A549 (cell line): ENCODE data around the gene IRF8. TPM values are rescaled to one million over a fixed set of nuclear protein-coding genes. Genes with fewer than 3 reads are reported as not detected.

ENCODE experiments used
- ATAC-seq, 2 experiments: fragments of 200-7000 bp in 1 of 2; fragments of >200 bp in 1 of 2; cut with Nextera tagmentation in 1 of 2; cut with Tn5 transposase in 1 of 2; 3 replicates each; pipeline versions ENCODE4 v1.8.0 to v1.9.1; 2018 to 2020; ENCODE audit warnings: mild to moderate bottlenecking in 1 of 2, moderate library complexity in 1 of 2
- CTCF ChIA-PET: fragments of 300-600 bp; sonication (Branson Sonifier 250); formaldehyde crosslinking; extraction: SDS; loops from one replicate; lab custom pipeline; 2021; ENCODE audit warnings: antibody characterized with exemption, inconsistent platforms; lab: Yijun Ruan, JAX
- POLR2A ChIA-PET: fragments of 350-600 bp; formaldehyde crosslinking; extraction: SDS; loops from one replicate; lab custom pipeline; 2021; ENCODE audit warnings: antibody characterized with exemption, inconsistent platforms; lab: Yijun Ruan, JAX
- DNase-seq, 2 experiments: peaks; one replicate each; pipeline versions ENCODE4 v3.0.0 to v3.0.0-alpha.2; 2011 to 2016; ENCODE audit warnings: low read depth in 1 of 2, low spot score in 1 of 2
- FAIRE-seq: peaks from 2 replicates; lab custom pipeline; 2011; peaks lifted over from hg19 to GRCh38; lab: Jason Lieb, UNC
- H3K27ac ChIP-seq, 2 experiments: fragments of >200 bp; sonication (Bioruptor Twin); formaldehyde crosslinking; 3 replicates each; pipeline ENCODE4 v1.5.1; 2016 to 2017
- H3K4me1 ChIP-seq: fragments of >200 bp; sonication (Bioruptor Twin); formaldehyde crosslinking; 3 replicates; pipeline ENCODE4 v1.6.1; 2016
- H3K4me2 ChIP-seq: fragments of >200 bp; sonication (Bioruptor Twin); formaldehyde crosslinking; 3 replicates; pipeline ENCODE4 v1.6.1; 2016
- H3K4me3 ChIP-seq: fragments of >200 bp; sonication (Bioruptor Twin); formaldehyde crosslinking; 3 replicates; pipeline ENCODE4 v1.5.1; 2016
- H3K9me3 ChIP-seq: fragments of >200 bp; sonication (Bioruptor Twin); formaldehyde crosslinking; 3 replicates; pipeline ENCODE4 v1.6.1; 2016
- BHLHE40 ChIP-seq: IDR thresholded peaks from 2 replicates; pipeline ENCODE4 v1.6.1; 2012; ENCODE audit warnings: low read depth, low read length, inconsistent platforms
- CBX2 ChIP-seq: fragments of 200-600 bp; sonication (generic); IDR thresholded peaks from 2 replicates; pipeline ENCODE4 v1.6.1; 2016; ENCODE audit warnings: low read depth, mild to moderate bottlenecking, borderline replicate concordance
- CHD2 ChIP-seq: fragments of 150-350 bp; IDR thresholded peaks from 2 replicates; pipeline ENCODE4 v1.6.1; 2014; ENCODE audit warnings: low read length; ENCODE audit not compliant: partially characterized antibody
- EP300 ChIP-seq, 2 experiments: fragments of >200 bp; sonication (Bioruptor Twin); formaldehyde crosslinking; IDR thresholded peaks; 2 replicates in 1 of 2; 3 replicates in 1 of 2; pipeline ENCODE4 v1.6.1; 2016 to 2017
- FOSL2 ChIP-seq, 2 experiments: fragments of 450-650 bp in 1 of 2; fragments of >200 bp in 1 of 2; sonication (Bioruptor Twin) in 1 of 2; formaldehyde crosslinking; IDR thresholded peaks; 2 replicates each; pipeline versions ENCODE4 v1.5.0 to v1.6.1; 2016 to 2020; ENCODE audit warnings: mild to moderate bottlenecking in 1 of 2, moderate library complexity in 1 of 2
- GATA3 ChIP-seq: IDR thresholded peaks from 2 replicates; pipeline ENCODE4 v1.6.1; 2012; ENCODE audit warnings: borderline replicate concordance
- HDAC2 ChIP-seq: fragments of 200-600 bp; sonication (generic); IDR thresholded peaks from 2 replicates; pipeline ENCODE4 v1.6.1; 2016
- HES2 ChIP-seq: fragments of >200 bp; sonication (Bioruptor Twin); formaldehyde crosslinking; IDR thresholded peaks from 2 replicates; pipeline ENCODE4 v1.6.1; 2016
- HEYL ChIP-seq: fragments of 250-450 bp; sonication (Bioruptor Pico); IDR thresholded peaks from 2 replicates; pipeline ENCODE4 v1.8.0; 2021; ENCODE audit warnings: mild to moderate bottlenecking, moderate library complexity
- JUNB ChIP-seq: fragments of >200 bp; sonication (Bioruptor Twin); formaldehyde crosslinking; IDR thresholded peaks from 2 replicates; pipeline ENCODE4 v1.6.1; 2016
- KDM1A ChIP-seq: fragments of 200-600 bp; sonication (generic); IDR thresholded peaks from 2 replicates; pipeline ENCODE4 v1.6.1; 2016; ENCODE audit warnings: low read depth, mild to moderate bottlenecking
- MAFK ChIP-seq: fragments of 450-650 bp; IDR thresholded peaks from 2 replicates; pipeline ENCODE4 v1.6.1; 2014; ENCODE audit not compliant: partially characterized antibody
- NFE2L2 ChIP-seq: fragments of 150-350 bp; conservative IDR thresholded peaks from 2 replicates; pipeline ENCODE4 v1.6.1; 2014; ENCODE audit warnings: low read length
- RAD21 ChIP-seq, 2 experiments: fragments of >200 bp in 1 of 2; sonication (Bioruptor Twin) in 1 of 2; formaldehyde crosslinking in 1 of 2; IDR thresholded peaks in 1 of 2; conservative IDR thresholded peaks in 1 of 2; 2 replicates in 1 of 2; 3 replicates in 1 of 2; pipeline ENCODE4 v1.6.1; 2012 to 2018; ENCODE audit warnings: inconsistent platforms in 1 of 2
- RFX5 ChIP-seq: fragments of 450-650 bp; IDR thresholded peaks from 2 replicates; pipeline ENCODE4 v1.7.1; 2014; ENCODE audit warnings: antibody characterized with exemption, mild to moderate bottlenecking, moderate library complexity
- ZNF302 ChIP-seq: fragments of 250-450 bp; sonication (Bioruptor Pico); IDR thresholded peaks from 2 replicates; pipeline ENCODE4 v1.9.0; 2021; ENCODE audit warnings: inconsistent platforms, mild to moderate bottlenecking, moderate library complexity
- WGBS: methylation state at CpG from one replicate; pipeline ENCODE4 v1.1.6; 2017; ENCODE audit errors: missing lambda C conversion rate; 5-methylcytosine and 5-hydroxymethylcytosine counted together
- polyA plus RNA-seq, 4 experiments: library from polyadenylated mRNA; depleted of rRNA in 3 of 4; stranded (reverse); fragments of >200 nt; fragmentation: RNase III in 1 of 4; extraction: RNeasy Plus Mini Kit Qiagen cat#74134 plus additional on column Dnase treatment in 1 of 4; gene quantifications; 2 replicates in 3 of 4; 3 replicates in 1 of 4; pipeline ENCODE4 v1.2.3, GENCODE V29; 2011 to 2017
- TF ChIP-seq, protein P1 (sequence below): IDR thresholded peaks from 2 replicates; pipeline ENCODE4 v1.6.1; 2012
- TF ChIP-seq, protein P2 (sequence below): IDR thresholded peaks from 2 replicates; pipeline ENCODE4 v1.6.1; 2012
- TF ChIP-seq, protein P3 (sequence below): fragments of >200 bp; sonication (Bioruptor Twin); formaldehyde crosslinking; IDR thresholded peaks from 3 replicates; pipeline ENCODE4 v1.6.1; 2016

IRF8 gene
- polyA plus RNA-seq, 2 of the 4 experiments (the other 2 are of a cell fraction): 0.16 to 0.18 TPM

GRCh38 chr16:85917012-85917411 lies 18.1 kb downstream of the IRF8 start (continued):
- TF ChIP-seq, protein P1, sequence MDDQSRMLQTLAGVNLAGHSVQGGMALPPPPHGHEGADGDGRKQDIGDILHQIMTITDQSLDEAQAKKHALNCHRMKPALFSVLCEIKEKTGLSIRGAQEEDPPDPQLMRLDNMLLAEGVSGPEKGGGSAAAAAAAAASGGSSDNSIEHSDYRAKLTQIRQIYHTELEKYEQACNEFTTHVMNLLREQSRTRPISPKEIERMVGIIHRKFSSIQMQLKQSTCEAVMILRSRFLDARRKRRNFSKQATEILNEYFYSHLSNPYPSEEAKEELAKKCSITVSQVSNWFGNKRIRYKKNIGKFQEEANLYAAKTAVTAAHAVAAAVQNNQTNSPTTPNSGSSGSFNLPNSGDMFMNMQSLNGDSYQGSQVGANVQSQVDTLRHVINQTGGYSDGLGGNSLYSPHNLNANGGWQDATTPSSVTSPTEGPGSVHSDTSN: no peak
- TF ChIP-seq KDM1A (no peak), CHD2 (no peak)
- TF ChIP-seq, all 56 proteins: peak for 0

- FAIRE-seq (peak; percentile 13), ATAC-seq (no peak), DNase-seq (no peak)
- no peak overlapping the region for H3K4me3 ChIP-seq
- no peaks in the 10 kb centered on the region for H3K4me1 ChIP-seq
- POLR2A ChIA-PET: no interaction called here
- 74% methylated on average over 6 of the region's 6 CpGs for WGBS
- no peak overlapping the region for H3K27ac ChIP-seq
- no peak for TF ChIP-seq RFX5
- no peak for TF ChIP-seq FOSL2 (IDR thresholded peaks at IDR 0.05)
- TF ChIP-seq FOSL2 (CRISPR knock-in tag; IDR thresholded peaks at IDR 0.05): no peak
- no peak for TF ChIP-seq BHLHE40
- no peak for TF ChIP-seq HDAC2
- no peak for TF ChIP-seq GATA3
- no peak for TF ChIP-seq NFE2L2
- TF ChIP-seq HES2: no peak
- no peak for TF ChIP-seq JUNB
- TF ChIP-seq, all 56 proteins: peak for 0
- no peaks in the 10 kb centered on the region for H3K9me3 ChIP-seq
- H3K4me2 ChIP-seq: no peak overlapping the region
- CTCF ChIA-PET: interaction anchor here (1.3 kb wide), 2 partner anchors 10 to 26 kb away, joined by 4 to 5 read pairs; no protein-coding TSS in a partner anchor
These were observed 19.0 kb downstream of the IRF8 start for GRCh38 chr16:85917959-85918358.

- POLR2A ChIA-PET: no interaction called here
- ATAC-seq: no peak
- 83% methylated on average over 26 of the region's 30 CpGs for WGBS
- Histone ChIP-seq H3K9me3 (no peaks in the 10 kb centered on the region), H3K27ac (no peak overlapping the region), H3K4me2 (no peak overlapping the region), H3K4me3 (no peak overlapping the region)
- TF ChIP-seq ZNF302 (no peak), EP300 (IDR thresholded peaks at IDR 0.05) (no peak), HEYL (CRISPR knock-in tag) (no peak), CBX2 (no peak), BHLHE40 (no peak), RAD21 (conservative IDR thresholded peaks at IDR 0.05 in 1 of 2, IDR thresholded peaks at IDR 0.05 in 1 of 2) (no peak), MAFK (no peak)
- TF ChIP-seq, protein P2, sequence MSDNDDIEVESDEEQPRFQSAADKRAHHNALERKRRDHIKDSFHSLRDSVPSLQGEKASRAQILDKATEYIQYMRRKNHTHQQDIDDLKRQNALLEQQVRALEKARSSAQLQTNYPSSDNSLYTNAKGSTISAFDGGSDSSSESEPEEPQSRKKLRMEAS: no peak
- TF ChIP-seq, protein P3, sequence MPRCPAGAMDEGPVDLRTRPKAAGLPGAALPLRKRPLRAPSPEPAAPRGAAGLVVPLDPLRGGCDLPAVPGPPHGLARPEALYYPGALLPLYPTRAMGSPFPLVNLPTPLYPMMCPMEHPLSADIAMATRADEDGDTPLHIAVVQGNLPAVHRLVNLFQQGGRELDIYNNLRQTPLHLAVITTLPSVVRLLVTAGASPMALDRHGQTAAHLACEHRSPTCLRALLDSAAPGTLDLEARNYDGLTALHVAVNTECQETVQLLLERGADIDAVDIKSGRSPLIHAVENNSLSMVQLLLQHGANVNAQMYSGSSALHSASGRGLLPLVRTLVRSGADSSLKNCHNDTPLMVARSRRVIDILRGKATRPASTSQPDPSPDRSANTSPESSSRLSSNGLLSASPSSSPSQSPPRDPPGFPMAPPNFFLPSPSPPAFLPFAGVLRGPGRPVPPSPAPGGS: no peak
- TF ChIP-seq, all 56 proteins: peak for 0
- FAIRE-seq (no peak), DNase-seq (no peak)
- CTCF ChIA-PET: interaction anchor here (1.3 to 1.4 kb wide), 3 partner anchors 11 to 69 kb away, joined by 3 to 5 read pairs (median 4); no protein-coding TSS in a partner anchor
- no peaks in the 10 kb centered on the region for H3K4me1 ChIP-seq
These were observed 19.5 kb downstream of the IRF8 start for GRCh38 chr16:85918436-85918835.
